Left ventricle myocardium inferior (tissue), 1 donor: ENCODE data around the gene LRRC32. TPM values are rescaled to one million over a fixed set of nuclear protein-coding genes. Genes with fewer than 3 reads are reported as not detected.

Source experiments
- DNase-seq: peaks from one replicate; pipeline ENCODE4 v3.0.0-alpha.2; 2020
- H3K27ac ChIP-seq: fragments of 200-600 bp; replicated peaks from 2 replicates; pipeline ENCODE4 v1.8.0; 2021
- H3K27me3 ChIP-seq: fragments of 200-600 bp; 2 replicates; pipeline ENCODE4 v1.8.0; 2021; ENCODE audit warnings: low read depth
- H3K36me3 ChIP-seq: fragments of 200-600 bp; 2 replicates; pipeline ENCODE4 v1.8.0; 2021
- H3K4me1 ChIP-seq: fragments of 200-600 bp; 2 replicates; pipeline ENCODE4 v1.8.0; 2021
- H3K4me3 ChIP-seq: fragments of 200-600 bp; 2 replicates; pipeline ENCODE4 v1.8.0; 2021; ENCODE audit warnings: mild to moderate bottlenecking, moderate library complexity
- H3K9me3 ChIP-seq: fragments of 200-600 bp; replicated peaks from 2 replicates; pipeline ENCODE4 v1.8.0; 2021
- CTCF ChIP-seq: fragments of 200-600 bp; IDR thresholded peaks from 2 replicates; pipeline ENCODE4 v1.8.0; 2021; ENCODE audit warnings: antibody characterized with exemption, mild to moderate bottlenecking, borderline replicate concordance
- intact Hi-C: fragments of 100-400 bp; cut with micrococcal nuclease; formaldehyde crosslinking; loops from one replicate; pipeline ENCODE4 v1.11.0; 2022
- total RNA-seq: library from RNA; stranded (reverse); fragmentation: NEBNext Ultra II Directional; extraction: Animal tissue kit (Norgen Biotek cat#: 25700); gene quantifications from one replicate; pipeline ENCODE4 v1.2.1, GENCODE V29; 2021
- donor health status: DM: no; HTN: yes; CAD: no; lungs with severe emphysema.

Gene LRRC32
- total RNA-seq, 1 donor from 2014 or later = 35.1 TPM

DNA sequence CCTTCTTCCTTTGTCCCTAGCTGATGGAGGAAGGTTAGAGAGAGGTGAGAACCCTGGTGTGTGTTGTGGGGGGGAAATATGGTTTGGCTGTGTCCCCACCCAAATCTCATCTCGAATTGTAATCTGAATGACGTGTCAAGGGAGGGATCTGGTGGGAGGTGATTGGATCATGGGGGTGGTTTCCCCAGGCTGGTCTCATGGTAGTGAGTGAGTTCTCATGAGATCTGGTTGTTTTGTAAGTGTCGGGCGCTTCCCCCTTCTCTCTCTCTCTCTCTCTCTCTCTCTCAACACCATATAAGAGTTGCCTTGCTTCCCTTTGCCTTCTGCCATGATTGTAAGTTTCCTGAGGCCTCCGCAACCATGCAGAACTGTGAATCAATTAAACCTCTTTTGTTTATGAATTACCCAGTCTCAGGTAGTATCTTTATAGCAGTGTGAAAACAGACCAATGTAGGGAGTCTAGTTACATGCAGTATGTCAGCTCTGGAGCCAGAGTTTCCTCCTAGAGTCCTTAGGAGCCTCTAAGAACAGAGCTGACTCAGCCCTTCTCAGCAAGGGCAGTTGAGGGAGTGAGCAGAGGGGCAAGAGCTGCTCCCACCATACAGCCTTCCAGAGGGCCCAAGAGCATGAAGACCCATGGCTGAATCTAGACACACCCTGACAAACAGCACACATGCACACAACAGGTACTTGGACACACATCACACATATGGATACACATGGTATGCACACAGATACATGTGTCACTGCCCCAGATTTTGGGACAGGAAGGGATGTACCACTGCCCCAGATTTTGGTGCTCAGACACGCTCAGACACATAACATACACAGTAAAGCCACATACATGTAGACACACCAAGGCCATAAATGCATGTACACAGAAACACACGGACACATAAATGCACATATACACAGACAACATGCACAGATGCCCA, 12.9 kb upstream of the LRRC32 start:
- H3K4me3 ChIP-seq = no peak overlapping the region
- H3K4me1 ChIP-seq = peaks cover 6% of the 10 kb centered on the region
- intact Hi-C loops = loop anchor here (5.0 kb wide), 2 partner anchors 86 to 126 kb away; no protein-coding TSS in a partner anchor
- no peak for TF ChIP-seq CTCF
- H3K27me3 ChIP-seq = no peaks in the 10 kb centered on the region
- H3K9me3 ChIP-seq = peaks cover 3% of the 10 kb centered on the region
- H3K27ac ChIP-seq = no peak overlapping the region
- DNase-seq = no peak
- no peaks in the 10 kb centered on the region for H3K36me3 ChIP-seq

DNA sequence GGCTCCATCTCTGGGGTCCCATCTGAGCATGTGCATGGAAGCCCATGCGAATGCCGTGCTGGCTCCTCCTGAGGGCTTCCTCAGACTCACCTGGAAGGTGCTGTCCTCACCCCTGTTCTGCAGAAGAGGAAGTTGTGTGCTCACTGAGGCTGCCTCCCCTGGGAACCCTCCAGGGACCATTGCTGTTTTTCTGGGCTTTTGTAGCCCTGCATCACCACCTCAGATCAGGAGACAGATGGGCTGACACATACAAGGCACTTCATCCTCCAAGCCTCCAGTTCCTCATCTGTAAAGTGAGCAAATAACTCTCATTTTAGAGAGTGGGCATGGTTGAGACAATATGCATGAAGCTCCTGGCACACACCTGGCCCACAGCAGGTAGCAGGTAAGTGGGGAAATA, 12.1 kb upstream of the LRRC32 start:
- no peaks in the 10 kb centered on the region for H3K36me3 ChIP-seq
- no peak for DNase-seq
- intact Hi-C loops = loop anchor here (5.0 kb wide), 2 partner anchors 85 to 125 kb away; no protein-coding TSS in a partner anchor

GRCh38 chr11:76682106-76682505, 11.6 kb upstream of the LRRC32 start:
- Histone ChIP-seq H3K27ac (no peak overlapping the region), H3K4me3 (no peak overlapping the region), H3K36me3 (no peaks in the 10 kb centered on the region), H3K9me3 (peaks cover 3% of the 10 kb centered on the region), H3K27me3 (no peaks in the 10 kb centered on the region), H3K4me1 (peaks cover 14% of the 10 kb centered on the region)
- no peak for TF ChIP-seq CTCF
- DNase-seq = no peak
- intact Hi-C loops = loop anchor here (5.0 kb wide), 2 partner anchors 85 to 125 kb away; no protein-coding TSS in a partner anchor

More for the DNA sequence above, 12.1 kb upstream of the LRRC32 start:
- H3K4me3 ChIP-seq = no peak overlapping the region
- peaks cover 3% of the 10 kb centered on the region for H3K9me3 ChIP-seq
- peaks cover 8% of the 10 kb centered on the region for H3K4me1 ChIP-seq
- TF ChIP-seq CTCF = no peak
- no peak overlapping the region for H3K27ac ChIP-seq
- H3K27me3 ChIP-seq = no peaks in the 10 kb centered on the region

GRCh38 chr11:76680518-76681425, 10.2 kb upstream of the LRRC32 start:
- Histone ChIP-seq H3K4me3 (no peak overlapping the region), H3K27me3 (no peaks in the 10 kb centered on the region), H3K27ac (no peak overlapping the region), H3K4me1 (peaks cover 20% of the 10 kb centered on the region), H3K9me3 (peaks cover 3% of the 10 kb centered on the region), H3K36me3 (no peaks in the 10 kb centered on the region)
- TF ChIP-seq CTCF = peak; percentile 96
- peak; percentile 48 for DNase-seq
- intact Hi-C loops = loop anchor here (5.0 kb wide), 2 partner anchors 83 to 123 kb away; no protein-coding TSS in a partner anchor

DNA sequence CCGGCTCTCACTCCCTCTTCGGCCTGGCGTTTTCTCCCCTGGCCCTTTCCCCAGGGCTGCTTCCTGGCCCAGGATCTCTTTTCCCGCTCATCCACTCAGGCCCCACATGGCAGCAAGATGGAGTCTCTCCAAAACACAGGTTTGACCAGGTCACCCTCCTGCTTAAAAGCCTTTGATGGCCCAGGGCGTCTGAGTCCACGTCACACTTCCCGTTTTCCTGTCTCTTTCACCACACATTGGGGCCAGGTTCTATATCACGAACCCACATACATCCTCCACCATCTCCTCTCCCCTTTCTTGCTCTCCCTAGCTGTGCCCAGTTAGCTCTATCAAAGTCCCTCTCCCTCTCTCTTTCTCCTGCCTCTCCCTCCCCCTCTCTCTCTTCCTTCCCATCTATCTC, 7.8 kb upstream of the LRRC32 start:
- H3K27ac ChIP-seq = no peak overlapping the region
- no peaks in the 10 kb centered on the region for H3K36me3 ChIP-seq
- no peak overlapping the region for H3K4me3 ChIP-seq
- TF ChIP-seq CTCF = no peak
- peaks cover 23% of the 10 kb centered on the region for H3K4me1 ChIP-seq
- DNase-seq = no peak
- no peaks in the 10 kb centered on the region for H3K9me3 ChIP-seq
- intact Hi-C loops = no loop called here
- H3K27me3 ChIP-seq = no peaks in the 10 kb centered on the region
